Measurements from ENCODE around the gene EEF1B2. TPM values are rescaled to one million over a fixed set of nuclear protein-coding genes. Genes with fewer than 3 reads are reported as not detected.
A peak's percentile ranks its signal among the peaks of the same experiment; 100 is the strongest.
"Not testable (repeated sequence)": the region's sequence is repeated elsewhere in the genome, so short reads cannot be mapped to it uniquely, and the experiment has no call there.

Gene EEF1B2
- total RNA-seq, 1 donor from 2014 or later = 807 TPM

GRCh38 chr2:206160125-206160806 is 571 bp downstream of the EEF1B2 start:
- Histone ChIP-seq H3K79me2 (ENCODE audit: low read depth) (peaks cover 87% of the 10 kb centered on the region), H3K27me3 (no peaks in the 10 kb centered on the region), H3K9ac (peak overlapping the region; percentile 96), H3K9me3 (ENCODE audit: low read depth) (no peaks in the 10 kb centered on the region), H3K4me1 (peaks cover 14% of the 10 kb centered on the region), H2AFZ (replicated peaks) (peak overlapping the region; percentile 94), H3K36me3 (peaks cover 19% of the 10 kb centered on the region), H4K20me1 (ENCODE audit: low read depth) (peaks cover 26% of the 10 kb centered on the region), H3K4me2 (peak overlapping the region; percentile 99), H3F3A (ENCODE audit: low read depth) (peaks cover 51% of the 10 kb centered on the region), H3K4me3 (peak overlapping the region; percentile 74), H3K27ac (peak overlapping the region; percentile 84)
- TF ChIP-seq EZH2phosphoT487 (IDR thresholded peaks at IDR 0.05) (no peak), EZH2 (IDR thresholded peaks at IDR 0.05) (no peak)
- TF ChIP-seq, protein P1, sequence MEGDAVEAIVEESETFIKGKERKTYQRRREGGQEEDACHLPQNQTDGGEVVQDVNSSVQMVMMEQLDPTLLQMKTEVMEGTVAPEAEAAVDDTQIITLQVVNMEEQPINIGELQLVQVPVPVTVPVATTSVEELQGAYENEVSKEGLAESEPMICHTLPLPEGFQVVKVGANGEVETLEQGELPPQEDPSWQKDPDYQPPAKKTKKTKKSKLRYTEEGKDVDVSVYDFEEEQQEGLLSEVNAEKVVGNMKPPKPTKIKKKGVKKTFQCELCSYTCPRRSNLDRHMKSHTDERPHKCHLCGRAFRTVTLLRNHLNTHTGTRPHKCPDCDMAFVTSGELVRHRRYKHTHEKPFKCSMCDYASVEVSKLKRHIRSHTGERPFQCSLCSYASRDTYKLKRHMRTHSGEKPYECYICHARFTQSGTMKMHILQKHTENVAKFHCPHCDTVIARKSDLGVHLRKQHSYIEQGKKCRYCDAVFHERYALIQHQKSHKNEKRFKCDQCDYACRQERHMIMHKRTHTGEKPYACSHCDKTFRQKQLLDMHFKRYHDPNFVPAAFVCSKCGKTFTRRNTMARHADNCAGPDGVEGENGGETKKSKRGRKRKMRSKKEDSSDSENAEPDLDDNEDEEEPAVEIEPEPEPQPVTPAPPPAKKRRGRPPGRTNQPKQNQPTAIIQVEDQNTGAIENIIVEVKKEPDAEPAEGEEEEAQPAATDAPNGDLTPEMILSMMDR (IDR thresholded peaks at IDR 0.05) = no peak
- Mint-ChIP-seq H3K36me3 (peaks cover 28% of the 10 kb centered on the region), H3K27me3 (ENCODE audit: insufficient read depth, low read depth) (no peaks in the 10 kb centered on the region), H3K4me1 (peaks cover 27% of the 10 kb centered on the region), H3K27ac (no peak overlapping the region), H3K4me3 (peak overlapping the region; percentile 100), H3K9me3 (no peaks in the 10 kb centered on the region)
- DNase-seq (ENCODE audit: low spot score) = no peak

DNA sequence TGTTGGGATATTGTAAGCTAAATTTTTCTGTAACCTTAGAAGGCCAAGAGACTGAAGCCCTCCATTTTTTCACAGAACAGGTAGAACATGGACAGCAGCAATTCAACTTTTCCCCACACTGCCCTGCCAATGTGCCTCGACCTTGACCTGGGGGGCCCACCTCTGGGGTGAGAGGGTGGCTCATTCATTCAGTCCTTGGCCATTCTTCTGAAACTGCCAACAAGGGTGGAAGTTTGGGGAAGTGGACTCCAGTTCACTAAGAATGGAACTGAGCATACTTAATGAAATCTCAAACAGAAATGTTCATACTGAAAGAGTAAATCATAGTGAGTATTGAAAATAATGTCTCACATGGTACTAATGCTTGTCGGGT is 1.1 kb downstream of the EEF1B2 start:
- Histone ChIP-seq H3K4me2 (peak overlapping the region; percentile 99), H3K27ac (no peak overlapping the region), H3K36me3 (peaks cover 19% of the 10 kb centered on the region), H3K9me3 (ENCODE audit: low read depth) (no peaks in the 10 kb centered on the region), H4K20me1 (ENCODE audit: low read depth) (peaks cover 26% of the 10 kb centered on the region), H3K79me2 (ENCODE audit: low read depth) (peaks cover 82% of the 10 kb centered on the region), H3K4me3 (peak overlapping the region; percentile 74), H3F3A (ENCODE audit: low read depth) (peaks cover 51% of the 10 kb centered on the region), H2AFZ (replicated peaks) (no peak overlapping the region), H3K27me3 (no peaks in the 10 kb centered on the region), H3K4me1 (peaks cover 14% of the 10 kb centered on the region), H3K9ac (peak overlapping the region; percentile 96)
- TF ChIP-seq EZH2 (IDR thresholded peaks at IDR 0.05) (no peak), EZH2phosphoT487 (IDR thresholded peaks at IDR 0.05) (no peak)
- TF ChIP-seq, protein P1 (IDR thresholded peaks at IDR 0.05) = no peak
- Mint-ChIP-seq H3K27me3 (ENCODE audit: insufficient read depth, low read depth) (no peaks in the 10 kb centered on the region), H3K9me3 (no peaks in the 10 kb centered on the region), H3K36me3 (peaks cover 28% of the 10 kb centered on the region), H3K4me3 (peak overlapping the region; percentile 100), H3K4me1 (peaks cover 27% of the 10 kb centered on the region), H3K27ac (no peak overlapping the region)
- no peak for DNase-seq (ENCODE audit: low spot score)

GRCh38 chr2:206162401-206162800 is 2.7 kb downstream of the EEF1B2 start:
- H3K27ac Mint-ChIP-seq; H3K9me3 Mint-ChIP-seq; H3K27me3 ChIP-seq; H3K4me3 ChIP-seq; H3K9ac ChIP-seq; H2AFZ ChIP-seq (replicated peaks); H3K27me3 Mint-ChIP-seq (ENCODE audit: insufficient read depth, low read depth); DNase-seq (ENCODE audit: low spot score); H3K4me3 Mint-ChIP-seq; H3K9me3 ChIP-seq (ENCODE audit: low read depth); H3K4me2 ChIP-seq: not testable (repeated sequence)
- Histone ChIP-seq H3K4me1 (peaks cover 14% of the 10 kb centered on the region), H3K36me3 (peaks cover 19% of the 10 kb centered on the region), H4K20me1 (ENCODE audit: low read depth) (peaks cover 26% of the 10 kb centered on the region), H3K27ac (peak overlapping the region; percentile 45), H3F3A (ENCODE audit: low read depth) (peaks cover 51% of the 10 kb centered on the region), H3K79me2 (ENCODE audit: low read depth) (peaks cover 66% of the 10 kb centered on the region)
- peaks cover 23% of the 10 kb centered on the region for H3K4me1 Mint-ChIP-seq
- peaks cover 25% of the 10 kb centered on the region for H3K36me3 Mint-ChIP-seq

DNA sequence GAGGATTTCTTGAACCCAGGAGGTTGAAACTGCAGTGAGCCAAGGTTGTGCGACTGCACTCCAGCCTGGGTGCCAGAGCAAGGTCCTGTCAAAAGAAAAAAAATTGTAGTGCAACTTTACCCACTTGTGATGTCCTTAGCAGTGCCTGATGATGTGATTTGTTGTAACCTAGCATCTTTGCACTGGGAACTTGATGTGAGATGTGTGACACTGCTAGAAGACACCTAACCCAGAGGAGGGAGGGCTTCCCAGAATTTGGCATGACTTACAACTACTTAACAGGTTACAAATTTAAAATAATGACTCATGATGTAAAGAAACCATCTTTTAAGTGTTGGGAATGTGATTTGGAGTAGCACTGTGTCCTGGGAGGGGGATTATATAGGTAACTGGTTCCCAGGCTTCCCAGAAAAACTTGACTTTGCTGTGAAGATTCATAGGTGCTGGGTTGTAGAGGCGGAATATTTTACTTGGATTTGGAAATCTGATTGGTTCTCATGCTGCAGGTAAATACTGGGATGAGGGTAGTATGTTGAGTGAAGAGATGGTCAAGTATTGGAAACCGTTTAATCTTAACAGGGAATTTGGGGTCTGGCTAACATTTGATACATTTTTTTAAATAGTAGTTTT is 3.7 kb downstream of the EEF1B2 start:
- Histone ChIP-seq H3K36me3 (peaks cover 19% of the 10 kb centered on the region), H3K4me2 (no peak overlapping the region), H3K27ac (no peak overlapping the region), H3K9me3 (ENCODE audit: low read depth) (no peaks in the 10 kb centered on the region), H3K9ac (no peak overlapping the region), H3F3A (ENCODE audit: low read depth) (peaks cover 49% of the 10 kb centered on the region), H4K20me1 (ENCODE audit: low read depth) (peaks cover 26% of the 10 kb centered on the region), H3K27me3 (no peaks in the 10 kb centered on the region), H3K4me1 (peaks cover 14% of the 10 kb centered on the region), H3K4me3 (no peak overlapping the region), H2AFZ (replicated peaks) (no peak overlapping the region), H3K79me2 (ENCODE audit: low read depth) (peaks cover 56% of the 10 kb centered on the region)
- H3K36me3 Mint-ChIP-seq = peaks cover 28% of the 10 kb centered on the region
- H3K4me1 Mint-ChIP-seq = peaks cover 16% of the 10 kb centered on the region
- no peak for DNase-seq (ENCODE audit: low spot score)
- H3K27ac Mint-ChIP-seq = no peak overlapping the region
- H3K9me3 Mint-ChIP-seq = peaks cover 5% of the 10 kb centered on the region
- H3K4me3 Mint-ChIP-seq = no peak overlapping the region
- TF ChIP-seq, protein P1 (IDR thresholded peaks at IDR 0.05) = no peak
- TF ChIP-seq EZH2phosphoT487 (IDR thresholded peaks at IDR 0.05) (no peak), EZH2 (IDR thresholded peaks at IDR 0.05) (no peak)
- H3K27me3 Mint-ChIP-seq (ENCODE audit: insufficient read depth, low read depth) = peaks cover 2% of the 10 kb centered on the region

Data from neural progenitor cell (in vitro differentiated cells).